ENCODE data around the gene CTH.
"Not testable (repeated sequence)": the region's sequence is repeated elsewhere in the genome, so short reads cannot be mapped to it uniquely, and the experiment has no call there.

The CTH gene

GRCh38 chr1:70455291-70455690 lies 44.2 kb downstream of the CTH start:
- no peak for DNase-seq (ENCODE audit: low spot score)

- DNase-seq (ENCODE audit: low spot score) = no peak
These were observed 47.1 kb downstream of the CTH start for GRCh38 chr1:70458131-70458530.

GRCh38 chr1:70459496-70460225 lies 48.6 kb downstream of the CTH start:
- DNase-seq (ENCODE audit: low spot score) = no peak

- DNase-seq (ENCODE audit: low spot score) = not testable (repeated sequence)
These were observed 50.0 kb downstream of the CTH start for GRCh38 chr1:70460740-70461713.

- no peak for DNase-seq (ENCODE audit: low spot score)
These were observed 51.5 kb downstream of the CTH start for GRCh38 chr1:70462611-70463010.

GRCh38 chr1:70465911-70466310 lies 54.8 kb downstream of the CTH start:
- DNase-seq (ENCODE audit: low spot score) = no peak

- DNase-seq (ENCODE audit: low spot score) = no peak
These were observed 56.5 kb downstream of the CTH start for GRCh38 chr1:70467531-70467930.

GRCh38 chr1:70468180-70468579 lies 57.1 kb downstream of the CTH start:
- no peak for DNase-seq (ENCODE audit: low spot score)

GRCh38 chr1:70469184-70469583 lies 58.1 kb downstream of the CTH start:
- DNase-seq (ENCODE audit: low spot score) = not testable (repeated sequence)

GRCh38 chr1:70475023-70475422 lies 64.0 kb downstream of the CTH start:
- no peak for DNase-seq (ENCODE audit: low spot score)

GRCh38 chr1:70477090-70477489 lies 66.0 kb downstream of the CTH start:
- no peak for DNase-seq (ENCODE audit: low spot score)

- DNase-seq (ENCODE audit: low spot score) = not testable (repeated sequence)
These were observed 66.8 kb downstream of the CTH start for GRCh38 chr1:70477905-70478304.

- no peak for DNase-seq (ENCODE audit: low spot score)
These were observed 72.3 kb downstream of the CTH start for GRCh38 chr1:70483342-70483741.

GRCh38 chr1:70485624-70486023 lies 74.6 kb downstream of the CTH start:
- no peak for DNase-seq (ENCODE audit: low spot score)

GRCh38 chr1:70486676-70487458 lies 75.8 kb downstream of the CTH start:
- DNase-seq (ENCODE audit: low spot score) = no peak

- DNase-seq (ENCODE audit: low spot score) = no peak
These were observed 76.4 kb downstream of the CTH start for GRCh38 chr1:70487459-70487815.

GRCh38 chr1:70487910-70488665 lies 77.0 kb downstream of the CTH start:
- DNase-seq (ENCODE audit: low spot score) = peak; percentile 60
